HG02571 (cell line): ENCODE results near the gene TTC21A.
A peak's percentile ranks its signal among the peaks of the same experiment; 100 is the strongest.

ENCODE experiments used
- ATAC-seq: cut with Tn5 transposase; IDR thresholded peaks from one replicate; pipeline ENCODE4 v1.9.1; 2021; ENCODE audit warnings: mild to moderate bottlenecking, moderate library complexity; ENCODE audit not compliant: unreplicated experiment

TTC21A gene

DNA sequence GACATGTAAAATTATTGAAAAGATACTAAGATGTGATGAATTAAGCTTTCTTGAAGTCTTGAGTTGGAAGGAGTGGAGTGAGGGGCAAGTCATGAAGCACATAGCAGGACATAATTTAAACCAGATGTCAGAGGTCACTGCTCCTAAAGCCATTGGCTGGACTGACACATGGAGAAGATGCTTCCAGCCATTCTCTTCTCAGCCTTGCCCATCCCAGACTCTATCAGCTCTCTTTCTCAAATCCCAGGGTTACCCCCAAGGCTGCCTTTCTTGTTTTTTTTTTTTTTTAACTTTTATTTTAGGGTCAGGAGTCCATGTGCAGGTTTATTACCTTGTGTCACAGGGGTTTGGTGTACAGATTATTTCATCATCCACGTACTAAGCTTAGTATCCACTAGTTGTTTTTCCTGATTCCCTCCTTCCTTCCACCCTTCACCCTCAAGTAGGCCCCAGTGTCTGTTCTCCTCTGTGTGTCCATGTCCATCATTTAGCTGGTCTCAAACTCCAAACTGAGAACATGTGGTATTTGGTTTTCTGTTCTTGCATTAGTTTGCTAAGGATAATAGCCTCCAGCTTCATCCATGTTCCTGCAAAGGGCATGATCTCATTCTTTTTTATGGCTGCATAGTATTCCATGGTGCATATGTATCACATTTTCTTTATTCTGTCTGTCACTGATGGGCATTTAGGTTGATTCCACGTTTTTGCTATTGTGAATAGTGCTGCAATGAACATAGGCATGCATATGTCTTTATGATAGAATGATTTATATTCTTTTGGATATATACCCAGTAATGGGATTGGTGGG is 66.0 kb downstream of the TTC21A start:
- no peak for ATAC-seq

DNA sequence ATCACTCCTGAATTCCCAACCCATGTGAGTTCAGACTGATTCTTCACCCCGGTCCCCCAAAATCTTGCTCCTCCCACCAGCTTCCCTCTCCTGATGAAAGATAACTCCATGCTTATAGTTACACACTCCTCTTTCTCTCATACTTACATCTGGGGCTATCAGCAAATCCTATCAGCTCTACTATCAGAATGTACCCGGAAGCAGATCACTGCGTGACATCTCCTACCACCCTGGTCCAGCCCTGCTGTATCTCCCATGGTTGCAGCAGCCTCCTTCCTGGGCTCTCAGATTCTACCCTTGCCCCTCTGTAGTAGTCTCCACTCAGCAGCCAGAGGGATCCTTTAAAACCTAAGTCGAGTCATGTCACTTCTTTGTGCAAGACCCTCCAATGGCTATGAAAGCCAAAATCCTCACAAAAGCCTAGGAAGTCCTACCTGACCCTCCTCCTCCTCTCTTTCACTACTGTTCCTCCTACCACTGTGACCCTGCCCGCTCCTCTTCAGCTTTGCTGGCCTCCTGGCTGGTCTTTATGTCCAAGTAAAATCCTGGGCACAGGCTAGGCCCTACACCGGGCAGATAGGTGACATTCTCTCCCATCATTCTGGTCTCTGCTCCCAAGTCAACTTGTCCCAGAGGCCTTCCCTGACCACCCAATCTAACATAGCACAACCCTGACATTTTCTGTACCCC is 68.7 kb downstream of the TTC21A start:
- no peak for ATAC-seq

DNA sequence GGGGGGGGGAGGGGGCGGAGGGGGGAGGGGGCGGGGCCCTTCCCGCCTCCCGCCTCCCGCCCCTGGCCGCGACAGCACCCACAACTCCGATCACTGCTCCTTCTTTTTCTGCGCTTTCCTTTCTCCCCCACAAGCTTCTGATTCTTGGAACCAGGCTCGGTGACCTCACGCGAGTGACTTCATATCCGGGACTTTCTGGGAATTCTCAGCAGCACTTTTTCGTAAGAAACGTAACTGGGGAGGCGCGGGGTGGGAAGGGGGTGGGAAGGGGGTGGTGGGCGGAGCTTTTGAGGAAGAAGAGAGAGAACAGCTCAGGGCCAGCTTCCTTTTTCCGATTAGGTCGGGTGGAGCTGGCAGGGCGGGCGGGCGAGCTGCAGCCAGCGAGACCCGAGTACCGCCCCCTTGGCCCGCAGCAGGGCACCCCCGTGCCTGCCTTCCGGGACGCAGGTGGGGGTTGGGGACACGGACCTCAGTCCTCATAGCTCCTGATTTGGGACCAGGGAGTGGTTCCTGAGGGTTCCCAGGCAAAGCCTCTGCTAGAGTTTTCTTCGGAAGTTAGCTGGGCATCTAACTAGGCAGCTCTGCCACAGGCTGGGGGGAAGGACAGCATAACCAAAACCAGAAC is 70.3 kb downstream of the TTC21A start:
- ATAC-seq = no peak

GRCh38 chr3:39178553-39178952 is 71.1 kb downstream of the TTC21A start:
- no peak for ATAC-seq

GRCh38 chr3:39180183-39180545 is 72.7 kb downstream of the TTC21A start:
- no peak for ATAC-seq

DNA sequence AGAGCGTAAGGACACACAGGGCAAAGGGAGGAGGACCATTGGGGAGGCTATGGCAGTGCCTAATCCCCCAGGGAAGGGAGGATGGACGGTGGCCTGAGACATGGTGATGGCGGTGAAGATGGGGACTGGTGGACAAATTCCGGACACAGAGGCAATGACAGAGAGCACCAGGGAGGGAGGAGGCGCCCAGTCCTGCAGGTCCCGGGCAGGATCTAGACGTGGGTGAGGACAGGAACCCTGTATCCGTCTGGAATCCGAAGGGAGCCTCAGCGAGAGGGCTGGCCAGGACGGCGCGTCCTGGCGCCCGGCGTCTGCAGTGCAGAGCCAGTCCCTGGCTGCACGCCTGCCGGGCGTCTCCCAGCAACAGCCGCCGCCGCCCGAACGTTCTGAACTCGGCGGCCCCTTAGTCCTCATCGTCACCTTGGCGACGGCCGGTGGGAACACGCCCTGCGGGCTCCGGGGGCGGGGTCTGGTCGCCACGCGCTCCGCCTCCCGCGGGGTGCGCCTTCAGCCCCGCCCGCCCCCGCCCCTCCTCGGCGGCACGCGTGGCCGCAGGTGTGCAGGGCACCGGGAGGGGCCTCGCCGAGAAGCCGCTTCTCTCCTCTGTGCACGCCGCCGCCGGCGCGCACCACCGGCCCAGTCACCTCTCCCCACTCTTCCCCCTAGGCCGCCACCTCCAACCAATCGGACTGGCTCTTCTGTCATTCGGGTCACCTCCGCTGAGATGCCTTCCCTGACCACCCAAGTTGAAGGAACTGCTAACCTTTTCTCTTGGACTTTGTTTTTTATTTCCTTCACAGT is 73.3 kb downstream of the TTC21A start:
- peak; percentile 94 for ATAC-seq

GRCh38 chr3:39181408-39182335 is 74.2 kb downstream of the TTC21A start:
- ATAC-seq = no peak

- ATAC-seq = no peak
These were observed 76.0 kb downstream of the TTC21A start for GRCh38 chr3:39183211-39184080.

GRCh38 chr3:39184081-39184967 is 76.8 kb downstream of the TTC21A start:
- no peak for ATAC-seq

DNA sequence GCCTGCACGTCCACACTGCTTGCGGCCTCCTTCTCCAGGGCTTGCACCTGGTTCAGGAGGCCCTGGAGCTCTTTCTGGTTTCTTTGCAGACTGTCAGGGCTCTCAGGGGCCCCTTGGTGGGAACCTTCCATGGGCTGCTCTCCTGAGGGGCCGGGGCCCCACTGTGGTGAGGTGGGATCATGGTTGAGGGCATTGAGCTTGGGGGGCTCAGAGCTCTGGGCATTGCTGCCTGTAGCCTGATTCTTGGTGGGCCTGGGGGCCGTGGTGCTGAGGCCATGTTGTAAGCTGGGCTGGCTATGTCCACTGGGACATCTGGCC is 77.4 kb downstream of the TTC21A start:
- ATAC-seq = no peak

DNA sequence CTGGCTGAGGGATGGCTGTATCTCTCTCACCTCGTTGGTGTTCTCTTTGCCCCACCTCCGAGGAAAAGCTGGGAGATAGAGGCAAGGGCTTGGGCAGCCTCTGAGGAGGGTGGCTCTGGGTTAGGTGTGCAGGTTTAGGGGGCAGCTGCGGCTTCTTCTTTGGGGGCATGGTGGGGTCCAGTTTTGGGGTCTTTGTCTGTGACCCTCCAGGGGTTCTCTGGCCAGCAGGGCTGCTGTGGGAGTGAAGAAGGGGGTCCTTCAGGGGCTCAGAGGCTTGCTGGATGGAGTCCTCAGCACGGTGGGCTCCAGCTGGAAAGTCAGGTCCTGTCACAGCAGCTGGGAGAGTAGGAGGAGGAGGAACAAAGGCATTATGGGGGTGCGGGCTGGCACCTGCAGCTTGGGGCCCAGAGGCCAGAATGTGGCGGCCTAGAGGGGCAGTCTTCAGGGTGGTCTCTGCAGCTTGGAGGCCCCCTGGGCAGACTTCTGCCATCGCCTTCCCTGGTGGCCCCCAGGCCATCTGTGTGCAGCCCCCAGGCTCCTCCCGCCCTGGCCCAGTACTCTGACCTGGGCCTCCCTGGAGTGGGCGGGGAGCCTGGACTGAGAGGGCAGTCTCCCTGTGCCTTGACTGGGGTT is 78.0 kb downstream of the TTC21A start:
- no peak for ATAC-seq

- no peak for ATAC-seq
These were observed 78.6 kb downstream of the TTC21A start for GRCh38 chr3:39185959-39186691.

- ATAC-seq = no peak
These were observed 79.2 kb downstream of the TTC21A start for GRCh38 chr3:39186692-39187151.

- no peak for ATAC-seq
These were observed 80.1 kb downstream of the TTC21A start for GRCh38 chr3:39187372-39188155.
